IMR-90 (cell line): ENCODE data around the gene PMEPA1. TPM values are rescaled to one million over a fixed set of nuclear protein-coding genes. Genes with fewer than 3 reads are reported as not detected.

Source experiments
- ATAC-seq: fragments of 200-7000 bp; cut with Tn5 transposase; 2 replicates; pipeline ENCODE4 v1.9.1; 2020; ENCODE audit warnings: low read depth, mild to moderate bottlenecking, moderate library complexity
- BruUV-seq: library from RNA; stranded (reverse); fragments of 400-500 nt; replicated peaks from 2 replicates; lab custom pipeline; 2021; lab: Mats Ljungman, UMichigan
- CTCF ChIA-PET: fragments of 300-600 bp; formaldehyde crosslinking; extraction: SDS; loops from one replicate; lab custom pipeline; 2021; ENCODE audit warnings: antibody characterized with exemption; lab: Yijun Ruan, JAX
- POLR2A ChIA-PET: fragments of 300-600 bp; sonication (Branson Sonifier 250); formaldehyde crosslinking; loops from one replicate; lab custom pipeline; 2022; ENCODE audit warnings: antibody characterized with exemption; ENCODE audit not compliant: unreplicated experiment; lab: Charles Lee
- DNase-seq: peaks from one replicate; pipeline ENCODE4 v3.0.0; 2013
- H2AFZ ChIP-seq: replicated peaks from 2 replicates; pipeline ENCODE3; 2013; ENCODE audit warnings: low read length, mild to moderate bottlenecking; ENCODE audit not compliant: poor library complexity
- H2AK5ac ChIP-seq: 2 replicates; pipeline ENCODE4 v1.6.1; 2013; ENCODE audit warnings: low read depth, low read length, inconsistent platforms
- H2AK9ac ChIP-seq: replicated peaks from 2 replicates; pipeline ENCODE3; 2013; ENCODE audit warnings: mild to moderate bottlenecking, low read depth, low read length, moderate library complexity; ENCODE audit not compliant: poor library complexity
- H2BK120ac ChIP-seq: 2 replicates; pipeline ENCODE4 v1.6.1; 2013; ENCODE audit warnings: low read depth, low read length, inconsistent platforms
- H2BK15ac ChIP-seq: 3 replicates; pipeline ENCODE4 v1.6.1; 2013; ENCODE audit warnings: low read depth, low read length, inconsistent platforms
- H2BK20ac ChIP-seq: 2 replicates; pipeline ENCODE4 v1.6.1; 2013; ENCODE audit warnings: low read depth, mild to moderate bottlenecking, inconsistent platforms, low read length, moderate library complexity
- H2BK5ac ChIP-seq: 2 replicates; pipeline ENCODE4 v1.6.1; 2013; ENCODE audit warnings: mild to moderate bottlenecking, low read depth, low read length, inconsistent platforms; ENCODE audit not compliant: poor library complexity, severe bottlenecking
- H3K14ac ChIP-seq: replicated peaks from 2 replicates; pipeline ENCODE4 v1.6.1; 2013; ENCODE audit warnings: low read depth, low read length, inconsistent platforms
- H3K18ac ChIP-seq: 2 replicates; pipeline ENCODE4 v1.6.1; 2013; ENCODE audit warnings: low read depth, low read length, control low read depth
- H3K23ac ChIP-seq: 2 replicates; pipeline ENCODE4 v1.6.1; 2013; ENCODE audit warnings: low read depth, low read length, inconsistent platforms
- H3K27ac ChIP-seq: 2 replicates; pipeline ENCODE4 v1.5.1; 2013; ENCODE audit warnings: mild to moderate bottlenecking, control low read depth, low read length; ENCODE audit not compliant: insufficient read depth
- H3K27me3 ChIP-seq: 2 replicates; pipeline ENCODE4 v1.6.1; 2013; ENCODE audit warnings: low read length; ENCODE audit not compliant: control insufficient read depth, insufficient read depth
- H3K36me3 ChIP-seq: 2 replicates; pipeline ENCODE4 v1.6.1; 2013; ENCODE audit warnings: low read length, mixed read lengths; ENCODE audit not compliant: control insufficient read depth, insufficient read depth
- H3K4ac ChIP-seq: 2 replicates; pipeline ENCODE4 v1.6.1; 2013; ENCODE audit warnings: low read depth, low read length, inconsistent platforms
- H3K4me1 ChIP-seq: 2 replicates; pipeline ENCODE4 v1.6.1; 2013; ENCODE audit warnings: low read length, mixed read lengths; ENCODE audit not compliant: control insufficient read depth, insufficient read depth
- H3K4me2 ChIP-seq: 2 replicates; pipeline ENCODE4 v1.6.1; 2013; ENCODE audit warnings: low read depth, mild to moderate bottlenecking, control low read depth, low read length, moderate library complexity
- H3K4me3 ChIP-seq: 2 replicates; pipeline ENCODE4 v1.5.1; 2013; ENCODE audit warnings: low read depth, mild to moderate bottlenecking, control low read depth, low read length, moderate library complexity; ENCODE audit not compliant: insufficient read depth
- H3K56ac ChIP-seq: 2 replicates; pipeline ENCODE4 v1.6.1; 2013; ENCODE audit warnings: low read length, inconsistent platforms; ENCODE audit not compliant: insufficient read depth; ENCODE audit errors: extremely low read depth
- H3K79me1 ChIP-seq, 2 experiments: 2 replicates each; pipeline ENCODE4 v1.6.1; 2013; ENCODE audit warnings: low read length in 2 of 2, inconsistent platforms in 1 of 2, low read depth in 1 of 2
- H3K9ac ChIP-seq: 2 replicates; pipeline ENCODE4 v1.6.1; 2013; ENCODE audit warnings: low read depth, low read length, control low read depth
- H3K9me1 ChIP-seq: 2 replicates; pipeline ENCODE4 v1.6.1; 2013; ENCODE audit warnings: low read length, inconsistent platforms; ENCODE audit not compliant: insufficient read depth
- H3K9me3 ChIP-seq: 2 replicates; pipeline ENCODE4 v1.6.1; 2013; ENCODE audit warnings: low read length; ENCODE audit not compliant: control insufficient read depth, insufficient read depth
- H4K20me1 ChIP-seq: 2 replicates; pipeline ENCODE4 v1.6.1; 2013; ENCODE audit warnings: low read length, inconsistent platforms; ENCODE audit not compliant: insufficient read depth
- H4K5ac ChIP-seq: 2 replicates; pipeline ENCODE4 v1.6.1; 2013; ENCODE audit warnings: mild to moderate bottlenecking, low read depth, low read length, control low read depth
- H4K8ac ChIP-seq, 2 experiments: 2 replicates each; pipeline ENCODE4 v1.6.1; 2013; ENCODE audit warnings: low read depth in 2 of 2, low read length in 2 of 2, control low read depth in 1 of 2, inconsistent platforms in 1 of 2
- H4K91ac ChIP-seq: 2 replicates; pipeline ENCODE4 v1.6.1; 2013; ENCODE audit warnings: low read depth, low read length, inconsistent platforms; ENCODE audit not compliant: insufficient read depth
- ELK1 ChIP-seq: fragments of 150-350 bp; IDR thresholded peaks from 2 replicates; pipeline ENCODE4 v1.6.1; 2016; ENCODE audit warnings: low read depth, mild to moderate bottlenecking, low read length, moderate library complexity, borderline replicate concordance
- POLR2A ChIP-seq: IDR thresholded peaks from 2 replicates; pipeline ENCODE4 v1.6.1; 2012; ENCODE audit warnings: mild to moderate bottlenecking, low read depth, low read length
- WGBS, 2 experiments: methylation state at CpG; one replicate each; pipeline versions ENCODE4 v1.1.5 to v1.1.7; 2013; ENCODE audit warnings: missing lambda C conversion rate in 2 of 2; ENCODE audit not compliant: insufficient read length in 1 of 2; ENCODE audit errors: extremely low coverage in 2 of 2; 5-methylcytosine and 5-hydroxymethylcytosine counted together
- dilution Hi-C: fragments of 300-500 bp; cut with HindIII; formaldehyde crosslinking; loops from one replicate; pipeline ENCODE4 v1.14.3; 2018; ENCODE audit warnings: low sequenced_read_pairs; ENCODE audit not compliant: unreplicated experiment
- in situ Hi-C: fragments of 300-500 bp; cut with MboI; formaldehyde crosslinking; loops from 3 replicates; pipeline ENCODE4 v1.14.3; 2019; ENCODE audit warnings: low sequenced_read_pairs, inconsistent platforms, mixed read lengths
- intact Hi-C: fragments of 100-400 bp; cut with micrococcal nuclease; formaldehyde crosslinking; loops from 2 replicates; pipeline ENCODE4 v1.10.0; 2022
- polyA plus RNA-seq, 3 experiments: library from polyadenylated mRNA; depleted of rRNA; stranded (reverse); fragments of >200 nt; gene quantifications; 2 replicates each; pipeline ENCODE4 v1.2.3, GENCODE V29; 2012; ENCODE audit warnings: low replicate concordance in 1 of 3
- total RNA-seq: library from RNA; depleted of rRNA; stranded (reverse); fragments of >200 nt; gene quantifications from 2 replicates; pipeline ENCODE4 v1.2.3, GENCODE V29; 2012

PMEPA1 gene
- total and polyA plus RNA-seq, 2 of the 4 experiments (the other 2 are of a cell fraction): 2.0 to 6.9 TPM

GRCh38 chr20:57696401-57696961 lies 13.3 kb downstream of the PMEPA1 start:
- Histone ChIP-seq H3K56ac (no peak overlapping the region), H3K9me3 (no peaks in the 10 kb centered on the region), H3K79me1 (peaks cover 23 to 55% of the 10 kb centered on the region in 2 experiments; a peak in 3 of 4 replicates), H2AFZ (no peak overlapping the region), H3K4me3 (no peak overlapping the region), H2AK5ac (peak overlapping the region; percentile 35; the same call in 1 of the 2 replicates), H4K8ac (no peak overlapping the region), H3K27ac (no peak overlapping the region), H3K27me3 (no peaks in the 10 kb centered on the region), H3K14ac (no peak overlapping the region), H2AK9ac (no peak overlapping the region), H2BK15ac (no peak overlapping the region), H3K4me2 (no peak overlapping the region), H3K18ac (no peak overlapping the region), H3K9me1 (peaks cover 34% of the 10 kb centered on the region), H3K9ac (no peak overlapping the region), H4K91ac (no peak overlapping the region), H2BK20ac (no peak overlapping the region; the same call in 1 of the 2 replicates), H3K36me3 (no peaks in the 10 kb centered on the region), H4K5ac (no peak overlapping the region), H4K20me1 (peaks cover 74% of the 10 kb centered on the region), H3K23ac (no peak overlapping the region), H2BK120ac (no peak overlapping the region), H3K4ac (no peak overlapping the region), H3K4me1 (peaks cover 17% of the 10 kb centered on the region), H2BK5ac (no peak overlapping the region)
- no peak for TF ChIP-seq POLR2A
- no peak for TF ChIP-seq ELK1
- dilution Hi-C loops (no loop called here), in situ Hi-C loops (loop anchor here (25.0 kb wide), 1 partner anchor 1341 kb away; the partner anchor contains the start of genes ATP5F1E and PRELID3B), intact Hi-C loops (no loop called here)
- CTCF ChIA-PET: no interaction called here
- no TSS peak for BruUV-seq
- DNase-seq (no peak), ATAC-seq (no peak)
- WGBS, 2 experiments: 100% methylated on average over 1 of the region's 12 CpGs; no CpG with 5 or more reads in 1 of the 2 experiments
- POLR2A ChIA-PET: no interaction called here
